Measurements from ENCODE around the gene CACNA1A.

The CACNA1A gene

DNA sequence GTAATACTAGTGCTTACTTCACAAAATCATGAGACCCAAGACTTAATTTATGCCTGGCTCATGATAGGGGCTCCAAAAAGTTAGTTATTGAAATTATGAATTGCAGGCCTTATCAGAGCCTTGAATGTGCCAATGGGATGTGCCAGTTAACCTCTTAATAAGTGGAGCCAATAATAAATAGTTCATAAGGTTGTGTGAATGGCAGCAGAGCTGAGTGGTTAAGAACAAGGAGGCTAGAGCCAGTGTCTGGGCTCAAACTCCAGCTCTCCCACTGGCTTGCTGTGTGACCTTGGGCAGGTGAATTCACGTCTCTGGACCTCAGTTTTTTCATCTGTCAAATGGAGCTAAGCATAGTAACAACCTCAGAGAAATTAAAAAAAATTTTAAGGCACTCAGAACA is 222.4 kb downstream of the CACNA1A start:
- Histone ChIP-seq H3K27ac (replicated peaks) (no peak overlapping the region), H3K27me3 (ENCODE audit: insufficient read depth, poor library complexity, severe bottlenecking) (peaks cover 2% of the 10 kb centered on the region), H3K4me3 (replicated peaks; ENCODE audit: insufficient read depth, low read length) (no peak overlapping the region)
- DNase-seq (ENCODE audit: low read depth in 1 of 2, low spot score in 1 of 2): no peak
- no peak for TF ChIP-seq SPI1 (IDR thresholded peaks at IDR 0.05; ENCODE audit: borderline replicate concordance, low read depth)
- TF ChIP-seq GABPA (IDR thresholded peaks at IDR 0.05; ENCODE audit: low read depth): no peak
- no peak for TF ChIP-seq CTCF (IDR thresholded peaks at IDR 0.05; ENCODE audit: insufficient read depth, low read length)
- TF ChIP-seq POLR2AphosphoS5 (IDR thresholded peaks at IDR 0.05; ENCODE audit: low read depth): no peak
- TF ChIP-seq REST (IDR thresholded peaks at IDR 0.05; ENCODE audit: insufficient replicate concordance, low read depth): no peak

- Histone ChIP-seq H3K27me3 (ENCODE audit: insufficient read depth, poor library complexity, severe bottlenecking) (peaks cover 2% of the 10 kb centered on the region), H3K27ac (replicated peaks) (no peak overlapping the region), H3K4me3 (replicated peaks; ENCODE audit: insufficient read depth, low read length) (no peak overlapping the region)
- no peak for DNase-seq (ENCODE audit: low read depth in 1 of 2, low spot score in 1 of 2)
- TF ChIP-seq GABPA (IDR thresholded peaks at IDR 0.05; ENCODE audit: low read depth): no peak
- TF ChIP-seq CTCF (IDR thresholded peaks at IDR 0.05; ENCODE audit: insufficient read depth, low read length): no peak
- TF ChIP-seq SPI1 (IDR thresholded peaks at IDR 0.05; ENCODE audit: borderline replicate concordance, low read depth): no peak
- TF ChIP-seq REST (IDR thresholded peaks at IDR 0.05; ENCODE audit: insufficient replicate concordance, low read depth): no peak
- no peak for TF ChIP-seq POLR2AphosphoS5 (IDR thresholded peaks at IDR 0.05; ENCODE audit: low read depth)
Observed at GRCh38 chr19:13282486-13283065, 223.7 kb downstream of the CACNA1A start.

DNA sequence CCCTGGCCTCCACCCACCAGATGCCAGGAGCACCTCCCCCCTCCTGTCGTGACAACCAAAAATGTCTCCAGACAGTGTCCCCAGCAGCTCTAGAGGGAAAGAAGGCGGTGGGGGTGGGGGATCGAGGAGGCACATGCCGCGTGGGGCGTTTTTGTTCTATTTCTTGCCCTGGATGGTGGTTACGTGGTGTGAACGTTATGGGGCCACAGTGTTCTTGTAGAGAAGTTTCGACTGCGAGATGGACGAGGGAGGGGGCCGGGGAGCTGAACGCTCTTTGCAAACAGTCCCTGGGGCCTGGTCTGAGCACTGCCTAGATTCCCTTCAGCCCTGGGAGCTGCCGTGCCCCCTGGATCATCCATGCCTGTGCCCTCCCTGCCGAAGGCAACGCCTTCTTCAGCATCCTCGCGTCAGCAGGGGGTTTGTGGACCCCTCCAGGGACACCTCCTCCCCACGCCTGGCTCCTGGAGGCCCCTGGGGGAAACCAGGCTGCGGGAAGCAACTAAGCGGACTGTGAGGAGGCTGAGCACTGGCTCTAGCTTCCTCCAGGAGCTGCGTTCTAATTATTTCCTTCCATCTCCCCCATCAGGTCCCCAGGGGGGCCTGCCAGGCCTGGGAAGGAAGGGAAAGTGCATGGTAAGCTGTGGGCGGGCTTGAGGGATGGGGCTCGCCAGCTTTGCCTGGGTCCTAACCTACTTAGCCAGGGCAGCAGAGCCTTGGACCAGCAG is 224.6 kb downstream of the CACNA1A start:
- DNase-seq (ENCODE audit: low read depth in 1 of 2, low spot score in 1 of 2): no peak
- TF ChIP-seq CTCF (IDR thresholded peaks at IDR 0.05; ENCODE audit: insufficient read depth, low read length) (no peak), GABPA (IDR thresholded peaks at IDR 0.05; ENCODE audit: low read depth) (no peak), SPI1 (IDR thresholded peaks at IDR 0.05; ENCODE audit: borderline replicate concordance, low read depth) (no peak), POLR2AphosphoS5 (IDR thresholded peaks at IDR 0.05; ENCODE audit: low read depth) (no peak), REST (IDR thresholded peaks at IDR 0.05; ENCODE audit: insufficient replicate concordance, low read depth) (no peak)
- no peak overlapping the region for H3K27ac ChIP-seq (replicated peaks)
- H3K27me3 ChIP-seq (ENCODE audit: insufficient read depth, poor library complexity, severe bottlenecking): peaks cover 2% of the 10 kb centered on the region
- no peak overlapping the region for H3K4me3 ChIP-seq (replicated peaks; ENCODE audit: insufficient read depth, low read length)
